ENCODE measurements around the gene CCDC167.

The CCDC167 gene

GRCh38 chr6:37513155-37513554, 13.5 kb upstream of the CCDC167 start:
- no peak overlapping the region for H3K27ac ChIP-seq (replicated peaks)
- no peak for DNase-seq (ENCODE audit: low read depth in 1 of 2, low spot score in 1 of 2)
- peaks cover 30% of the 10 kb centered on the region for H3K27me3 ChIP-seq (ENCODE audit: insufficient read depth, poor library complexity, severe bottlenecking)
- H3K4me3 ChIP-seq (replicated peaks; ENCODE audit: insufficient read depth, low read length), result no peak overlapping the region
- TF ChIP-seq GABPA (IDR thresholded peaks at IDR 0.05; ENCODE audit: low read depth) (no peak), POLR2AphosphoS5 (IDR thresholded peaks at IDR 0.05; ENCODE audit: low read depth) (no peak), SPI1 (IDR thresholded peaks at IDR 0.05; ENCODE audit: borderline replicate concordance, low read depth) (no peak), REST (IDR thresholded peaks at IDR 0.05; ENCODE audit: insufficient replicate concordance, low read depth) (no peak), CTCF (IDR thresholded peaks at IDR 0.05; ENCODE audit: insufficient read depth, low read length) (no peak)

DNA sequence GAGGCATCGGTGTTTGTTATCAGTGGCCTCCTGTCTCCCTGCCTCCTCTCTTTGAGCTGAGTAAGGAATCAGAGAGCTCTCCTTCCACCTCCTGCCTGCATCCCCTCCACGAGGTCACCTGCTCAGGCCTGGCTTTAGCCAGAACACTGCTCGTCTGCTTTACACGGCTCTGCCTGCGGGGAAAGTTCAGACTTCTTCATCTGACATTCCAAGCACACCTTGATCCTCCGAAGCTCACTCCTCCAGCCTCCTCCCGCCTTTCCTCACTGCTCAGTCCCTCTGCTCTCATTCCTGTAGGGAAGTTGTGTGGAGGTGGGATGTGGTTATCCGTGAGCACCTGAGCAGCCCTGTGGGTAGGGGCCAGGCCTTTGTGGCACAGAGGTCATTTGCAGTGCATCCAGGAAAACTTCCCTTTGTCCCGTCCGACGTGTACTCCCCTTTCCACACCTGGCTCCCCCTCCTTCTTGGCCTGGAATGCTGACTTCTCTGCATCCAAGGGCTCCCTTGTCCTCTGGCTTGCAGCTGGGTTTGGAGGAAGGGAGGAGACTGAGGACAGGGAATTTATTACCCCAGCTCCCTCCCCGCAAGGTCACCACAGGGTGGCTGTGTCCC, 12.8 kb upstream of the CCDC167 start:
- TF ChIP-seq REST (IDR thresholded peaks at IDR 0.05; ENCODE audit: insufficient replicate concordance, low read depth) (no peak), POLR2AphosphoS5 (IDR thresholded peaks at IDR 0.05; ENCODE audit: low read depth) (no peak), CTCF (IDR thresholded peaks at IDR 0.05; ENCODE audit: insufficient read depth, low read length) (no peak), GABPA (IDR thresholded peaks at IDR 0.05; ENCODE audit: low read depth) (no peak), SPI1 (IDR thresholded peaks at IDR 0.05; ENCODE audit: borderline replicate concordance, low read depth) (no peak)
- Histone ChIP-seq H3K27ac (replicated peaks) (no peak overlapping the region), H3K27me3 (ENCODE audit: insufficient read depth, poor library complexity, severe bottlenecking) (peaks cover 30% of the 10 kb centered on the region), H3K4me3 (replicated peaks; ENCODE audit: insufficient read depth, low read length) (no peak overlapping the region)
- DNase-seq (ENCODE audit: low read depth in 1 of 2, low spot score in 1 of 2), result no peak

GRCh38 chr6:37511910-37512399, 12.3 kb upstream of the CCDC167 start:
- H3K4me3 ChIP-seq (replicated peaks; ENCODE audit: insufficient read depth, low read length), result no peak overlapping the region
- no peak overlapping the region for H3K27ac ChIP-seq (replicated peaks)
- TF ChIP-seq CTCF (IDR thresholded peaks at IDR 0.05; ENCODE audit: insufficient read depth, low read length) (no peak), POLR2AphosphoS5 (IDR thresholded peaks at IDR 0.05; ENCODE audit: low read depth) (no peak), GABPA (IDR thresholded peaks at IDR 0.05; ENCODE audit: low read depth) (no peak), REST (IDR thresholded peaks at IDR 0.05; ENCODE audit: insufficient replicate concordance, low read depth) (no peak), SPI1 (IDR thresholded peaks at IDR 0.05; ENCODE audit: borderline replicate concordance, low read depth) (no peak)
- peaks cover 30% of the 10 kb centered on the region for H3K27me3 ChIP-seq (ENCODE audit: insufficient read depth, poor library complexity, severe bottlenecking)
- no peak for DNase-seq (ENCODE audit: low read depth in 1 of 2, low spot score in 1 of 2)

Measured in HL-60 (cell line).